GM12892 (cell line): ENCODE measurements around the gene TPRG1. TPM values are rescaled to one million over a fixed set of nuclear protein-coding genes. Genes with fewer than 3 reads are reported as not detected.

ENCODE experiments used
- DNase-seq: peaks from one replicate; pipeline ENCODE4 v3.0.0; 2011; ENCODE audit not compliant: insufficient read length
- FAIRE-seq: peaks from 2 replicates; lab custom pipeline; 2011; peaks lifted over from hg19 to GRCh38; lab: Jason Lieb, UNC
- POLR2A ChIP-seq: IDR thresholded peaks from 2 replicates; pipeline ENCODE4 v1.6.1; 2011; ENCODE audit warnings: low read depth, low read length, control low read depth
- POLR2AphosphoS5 ChIP-seq: IDR thresholded peaks from 2 replicates; pipeline ENCODE4 v1.6.1; 2011; ENCODE audit warnings: low read depth, low read length, control low read depth
- TAF1 ChIP-seq: IDR thresholded peaks from 2 replicates; pipeline ENCODE4 v1.6.1; 2011; ENCODE audit warnings: low read depth, mild to moderate bottlenecking, control low read depth, low read length, borderline replicate concordance
- polyA plus RNA-seq: library from polyadenylated mRNA; unstranded; fragments of >200 nt; gene quantifications from one replicate; pipeline ENCODE4 v1.2.1, GENCODE V29; 2012; ENCODE audit warnings: missing spikeins, inconsistent platforms; ENCODE audit not compliant: missing spikeins

The TPRG1 gene, protein sequence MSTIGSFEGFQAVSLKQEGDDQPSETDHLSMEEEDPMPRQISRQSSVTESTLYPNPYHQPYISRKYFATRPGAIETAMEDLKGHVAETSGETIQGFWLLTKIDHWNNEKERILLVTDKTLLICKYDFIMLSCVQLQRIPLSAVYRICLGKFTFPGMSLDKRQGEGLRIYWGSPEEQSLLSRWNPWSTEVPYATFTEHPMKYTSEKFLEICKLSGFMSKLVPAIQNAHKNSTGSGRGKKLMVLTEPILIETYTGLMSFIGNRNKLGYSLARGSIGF
- 27.1 TPM for polyA plus RNA-seq

DNA sequence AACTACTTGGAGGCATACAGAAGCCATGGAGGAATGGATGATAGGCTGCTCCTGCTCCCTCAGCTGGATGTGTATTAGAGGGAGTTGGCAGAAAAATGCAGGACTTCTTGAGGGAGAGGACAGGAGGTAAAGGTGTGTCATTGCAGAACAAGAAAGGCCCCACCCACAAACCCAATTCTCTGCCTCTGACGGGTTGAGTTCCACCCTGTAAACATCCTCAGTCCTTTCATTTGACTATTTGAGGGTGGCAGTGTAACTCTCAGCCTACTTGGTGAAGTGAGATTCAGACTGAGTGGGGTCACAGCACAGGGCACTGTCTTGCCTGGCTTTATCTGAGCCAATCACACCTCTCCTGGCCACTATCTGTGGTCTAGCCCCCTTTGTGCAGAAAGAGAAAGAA lies at the start of gene TPRG1:
TPRG1 (plus strand) TSS at position 265 of the 400 bp plus-strand sequence. CDS start 35,414 bp downstream, outside the sequence.
- FAIRE-seq, result no peak
- TF ChIP-seq POLR2AphosphoS5 (no peak), POLR2A (no peak), TAF1 (no peak)
- DNase-seq, result no peak

DNA sequence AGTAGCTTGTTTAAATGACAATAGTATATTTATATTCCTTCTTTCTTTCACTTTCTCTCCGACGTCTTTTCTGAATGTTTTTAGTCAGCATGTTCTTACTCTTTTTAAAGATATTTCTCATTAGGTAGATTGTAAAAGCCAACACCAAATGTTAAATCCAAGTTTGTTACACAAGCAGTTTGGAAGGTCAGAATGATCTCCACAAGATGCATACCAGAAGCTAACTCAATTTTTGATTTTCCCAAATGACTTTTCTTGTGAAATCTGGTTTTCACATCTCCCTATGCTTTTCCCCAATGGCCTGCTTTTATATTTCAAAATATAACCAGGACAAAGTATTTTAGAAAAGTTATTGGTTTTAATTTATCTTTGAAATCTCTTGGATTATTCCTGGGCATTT lies 49.7 kb upstream of the TPRG1 start:
- DNase-seq (no peak), FAIRE-seq (no peak)
- TF ChIP-seq POLR2AphosphoS5, result no peak
- no peak for TF ChIP-seq TAF1
- no peak for TF ChIP-seq POLR2A

DNA sequence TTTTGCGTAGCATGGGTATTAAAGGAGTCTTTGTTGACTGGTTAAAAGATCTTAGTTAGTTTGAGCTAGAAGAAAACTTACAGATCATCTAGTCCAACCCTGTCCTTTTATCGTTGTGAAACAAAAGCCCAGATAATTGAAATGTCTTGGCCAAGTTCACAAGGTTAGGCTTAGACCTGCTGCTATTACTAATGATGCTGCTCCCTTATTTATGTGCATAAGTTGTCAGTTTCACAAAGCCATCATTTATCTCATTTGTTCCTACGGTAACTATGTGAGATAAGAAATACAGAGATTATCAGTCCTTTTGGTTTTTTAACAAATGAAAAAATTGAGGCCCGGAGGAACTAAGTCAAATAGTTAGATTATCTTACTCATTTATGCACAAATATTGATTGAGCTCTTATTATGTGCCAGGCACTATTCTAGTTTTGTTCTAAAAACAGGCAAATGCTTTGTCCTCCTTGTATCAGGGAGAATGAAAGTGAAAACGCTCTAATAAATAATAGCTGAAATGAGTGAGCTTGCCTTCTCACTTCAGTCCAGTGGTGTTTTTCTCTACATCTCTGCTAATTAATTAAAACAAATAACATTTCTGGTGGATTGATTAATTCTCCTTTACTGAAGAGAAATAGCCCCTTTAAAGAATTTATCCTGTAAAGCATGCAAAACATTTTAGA lies 49.1 kb upstream of the TPRG1 start:
- TF ChIP-seq POLR2AphosphoS5, result no peak
- TF ChIP-seq POLR2A, result no peak
- FAIRE-seq (no peak), DNase-seq (no peak)

DNA sequence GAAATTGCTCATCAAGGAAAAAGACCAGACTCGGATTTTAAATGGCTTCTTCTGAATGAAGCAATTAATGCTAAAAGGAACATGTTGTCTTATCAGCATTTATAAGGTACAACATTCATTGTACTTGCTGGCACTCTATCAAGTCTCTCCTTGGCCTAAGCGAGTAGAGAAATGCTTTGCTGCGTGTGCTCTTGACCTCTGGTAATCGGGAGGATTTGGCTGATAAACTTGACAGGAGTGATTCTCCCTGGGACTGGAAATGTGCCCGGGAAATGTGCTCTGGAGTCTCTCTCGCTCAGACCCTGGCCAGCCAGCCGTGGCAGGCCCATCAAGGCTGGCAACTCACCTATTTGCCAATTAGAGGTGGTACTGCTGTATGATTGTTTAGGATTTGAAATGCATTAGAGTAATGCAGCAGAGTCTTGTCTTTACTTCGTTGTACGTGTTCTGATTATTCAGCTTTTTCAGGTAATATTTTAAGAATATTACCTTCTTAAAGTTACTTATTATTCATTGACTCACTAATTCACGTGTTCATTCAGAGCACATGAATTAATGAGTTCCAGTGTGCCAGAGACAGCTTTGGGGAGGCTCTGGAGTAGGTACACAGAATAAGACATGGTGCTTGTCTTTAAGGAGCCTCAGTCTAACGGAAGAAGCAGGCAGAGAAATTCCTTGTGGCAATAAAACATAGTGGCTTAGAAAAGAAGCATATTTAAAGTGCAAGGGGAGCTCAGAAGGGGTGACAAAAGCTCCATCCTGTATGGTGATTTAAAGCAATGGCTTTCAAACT lies 48.0 kb upstream of the TPRG1 start:
- DNase-seq (no peak), FAIRE-seq (peak; percentile 42)
- TF ChIP-seq TAF1, result no peak
- no peak for TF ChIP-seq POLR2A
- no peak for TF ChIP-seq POLR2AphosphoS5

DNA sequence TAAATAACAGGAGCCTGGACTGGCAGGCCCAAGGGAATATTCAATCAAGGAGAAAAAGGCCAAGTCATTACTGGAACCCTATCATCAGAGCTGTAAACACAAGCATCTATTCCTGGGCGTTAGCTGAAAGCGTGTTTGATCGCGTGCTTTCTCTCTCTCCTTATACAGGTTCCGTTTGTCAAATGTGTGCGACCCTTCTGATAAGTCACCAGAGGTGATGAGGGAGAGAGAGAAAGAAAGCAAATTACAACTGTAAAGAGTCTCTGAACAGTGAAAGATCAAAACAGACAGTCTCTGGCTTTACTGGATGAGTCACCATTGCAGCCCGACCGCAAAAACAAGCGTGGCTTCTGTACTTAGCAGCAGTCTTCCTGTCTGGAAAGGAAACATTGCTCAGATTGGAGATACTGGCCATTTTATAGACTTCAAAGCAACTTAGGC lies 39.5 kb upstream of the TPRG1 start:
- FAIRE-seq, result peak; percentile 76
- no peak for DNase-seq
- TF ChIP-seq TAF1 (no peak), POLR2AphosphoS5 (no peak), POLR2A (no peak)

DNA sequence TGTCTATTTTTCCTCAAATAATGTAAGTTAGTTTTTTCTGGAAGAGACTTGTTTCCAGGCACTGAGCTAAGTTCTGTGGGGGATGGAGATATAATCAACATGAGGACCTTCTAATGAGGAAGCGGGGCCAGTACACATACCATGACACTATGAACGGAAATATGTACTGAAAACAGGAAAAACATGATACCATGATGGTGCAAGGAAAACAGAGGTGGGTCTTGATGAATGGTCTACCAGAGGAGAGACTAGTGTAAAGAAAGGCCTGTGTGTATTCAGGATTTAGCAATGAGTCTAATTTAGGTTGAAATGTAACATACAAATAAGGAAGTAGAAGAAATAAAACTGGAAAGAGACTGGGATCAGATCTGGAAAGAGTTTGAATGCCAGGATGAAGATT lies 38.9 kb upstream of the TPRG1 start:
- DNase-seq (no peak), FAIRE-seq (no peak)
- TF ChIP-seq TAF1, result no peak
- TF ChIP-seq POLR2AphosphoS5, result no peak
- TF ChIP-seq POLR2A, result no peak

DNA sequence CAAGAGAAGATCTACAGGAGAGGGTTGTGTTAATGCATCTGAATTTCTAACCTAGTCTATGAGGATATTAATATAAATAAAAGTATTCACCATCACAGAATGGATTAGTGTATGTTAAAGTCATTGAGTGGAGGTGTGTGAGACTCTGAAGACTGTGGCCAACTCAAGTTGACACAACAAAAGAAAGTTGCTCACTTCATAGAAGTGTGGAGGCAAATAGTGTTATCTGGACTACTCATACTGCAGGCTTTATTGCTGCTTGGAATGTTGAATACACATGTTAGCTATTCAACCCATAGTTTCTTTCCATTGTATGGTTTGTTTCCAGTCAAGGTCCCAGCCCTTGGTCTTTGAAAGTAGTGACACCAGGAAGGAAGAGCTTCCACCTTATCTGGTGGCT lies 38.0 kb upstream of the TPRG1 start:
- DNase-seq (no peak), FAIRE-seq (no peak)
- TF ChIP-seq POLR2A, result no peak
- TF ChIP-seq TAF1, result no peak
- no peak for TF ChIP-seq POLR2AphosphoS5

DNA sequence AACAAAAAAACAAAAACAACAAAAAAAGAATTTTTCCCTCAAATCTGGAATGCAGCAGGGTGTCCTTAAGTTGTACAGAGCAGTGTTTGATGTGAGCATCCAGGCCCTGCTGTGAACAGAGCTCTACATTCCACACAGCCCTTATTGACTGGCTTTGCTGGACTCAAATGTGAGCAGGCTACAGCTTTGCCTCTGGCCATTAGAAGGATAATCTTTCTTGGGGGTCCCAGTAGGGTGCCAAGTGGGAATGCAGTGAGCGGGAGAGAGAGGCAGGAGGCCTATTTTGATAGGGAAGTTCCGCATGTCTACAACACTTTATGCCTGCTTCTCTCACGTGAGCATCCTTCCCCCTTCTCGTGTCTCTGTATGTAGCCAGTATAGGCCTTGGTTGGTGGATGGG lies 34.4 kb upstream of the TPRG1 start:
- FAIRE-seq (no peak), DNase-seq (no peak)
- TF ChIP-seq POLR2AphosphoS5, result no peak

DNA sequence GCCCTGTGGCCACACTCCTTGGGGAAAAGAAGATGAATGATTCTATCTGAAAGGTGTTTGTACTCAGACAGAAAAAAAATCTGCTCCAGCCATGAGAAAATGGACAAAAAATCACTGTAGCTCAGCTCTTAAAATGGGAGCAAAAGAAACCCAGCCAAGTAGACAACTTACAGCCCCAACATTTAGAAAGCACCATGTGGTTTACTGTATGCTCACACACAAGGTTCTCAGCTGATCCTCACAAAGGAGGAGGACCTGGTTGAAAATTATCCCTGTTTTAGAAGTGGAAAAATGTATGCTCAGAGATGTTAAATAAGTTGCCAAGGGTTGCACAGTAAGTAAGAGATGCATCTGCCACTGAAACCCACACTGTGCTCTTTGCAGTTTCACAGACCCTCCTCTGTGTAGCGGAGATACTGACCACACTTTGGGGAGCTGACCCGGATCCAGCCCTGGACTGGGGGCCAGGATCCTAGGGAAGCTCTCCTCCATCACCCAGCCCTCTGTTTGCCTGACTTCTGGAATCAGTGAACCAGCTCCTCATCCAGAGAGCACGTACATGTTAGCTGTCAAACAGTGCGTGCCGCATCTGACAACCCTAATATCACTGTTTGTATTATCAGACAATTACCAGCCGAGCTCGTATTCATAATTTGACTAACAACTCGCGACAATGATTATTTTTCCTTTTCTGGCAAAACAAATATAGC lies 32.7 kb upstream of the TPRG1 start:
- FAIRE-seq (no peak), DNase-seq (no peak)
- TF ChIP-seq TAF1 (no peak), POLR2A (no peak), POLR2AphosphoS5 (no peak)

DNA sequence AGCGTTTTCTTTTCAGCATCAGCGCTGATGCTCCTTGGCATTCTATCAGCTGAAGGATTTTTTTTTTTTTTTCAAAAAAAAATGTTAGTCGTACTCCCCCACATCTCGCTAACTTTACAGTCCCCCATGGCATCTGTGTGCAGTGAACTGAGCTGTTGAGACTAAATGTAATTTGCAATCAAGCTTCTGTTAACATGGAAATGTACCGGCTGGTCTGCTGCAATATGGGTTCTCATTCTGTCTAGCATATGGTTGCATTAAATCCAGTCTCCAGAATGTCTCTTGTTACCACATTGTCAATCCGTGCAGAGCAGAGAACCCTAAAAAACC lies 32.2 kb upstream of the TPRG1 start:
- FAIRE-seq, result no peak
- TF ChIP-seq TAF1 (no peak), POLR2A (no peak), POLR2AphosphoS5 (no peak)
- DNase-seq, result no peak

DNA sequence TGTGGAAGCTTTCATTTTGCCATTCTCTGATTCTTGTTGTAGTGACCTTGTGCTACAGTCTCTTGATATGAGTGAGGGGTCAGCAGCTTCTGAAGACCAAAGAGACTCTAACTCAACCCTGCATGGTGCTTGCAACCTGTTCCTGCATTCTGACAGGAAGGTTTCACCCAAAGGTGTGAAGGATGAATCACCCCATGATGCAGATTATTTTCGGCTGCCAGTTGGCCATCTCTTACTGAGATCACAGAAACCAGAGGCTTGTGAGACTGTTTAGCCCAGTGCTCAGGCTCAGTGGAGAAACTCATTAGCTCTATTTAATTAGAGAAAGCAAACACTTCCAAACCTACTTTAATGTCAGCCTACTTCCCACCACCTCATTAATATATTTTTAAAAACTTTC lies 29.2 kb upstream of the TPRG1 start:
- FAIRE-seq, result no peak
- DNase-seq, result no peak
- TF ChIP-seq POLR2A, result no peak
- TF ChIP-seq POLR2AphosphoS5, result no peak
- no peak for TF ChIP-seq TAF1
